ENCODE data around the gene CFAP92.

Gene CFAP92

GRCh38 chr3:128996726-128997125 is 2.9 kb upstream of the CFAP92 start:
- TF ChIP-seq CTCF (IDR thresholded peaks at IDR 0.05; ENCODE audit: low read depth, low read length) = no peak
- in situ Hi-C loops (cut with HindIII; ENCODE audit: low sequenced_read_pairs) = no loop called here
- DNase-seq (ENCODE audit: low read depth, low spot score) = no peak

GRCh38 chr3:128996200-128996599 is 2.3 kb upstream of the CFAP92 start:
- no peak for TF ChIP-seq CTCF (IDR thresholded peaks at IDR 0.05; ENCODE audit: low read depth, low read length)
- no peak for DNase-seq (ENCODE audit: low read depth, low spot score)
- no peak overlapping the region for H3K4me3 ChIP-seq (ENCODE audit: low read depth, low read length)
- in situ Hi-C loops (cut with HindIII; ENCODE audit: low sequenced_read_pairs) = no loop called here

More at GRCh38 chr3:128996726-128997125, 2.9 kb upstream of the CFAP92 start:
- no peak overlapping the region for H3K4me3 ChIP-seq (ENCODE audit: low read depth, low read length)

- DNase-seq (ENCODE audit: low read depth, low spot score) = no peak
- TF ChIP-seq CTCF (IDR thresholded peaks at IDR 0.05; ENCODE audit: low read depth, low read length) = no peak
- H3K4me3 ChIP-seq (ENCODE audit: low read depth, low read length) = no peak overlapping the region
- in situ Hi-C loops (cut with HindIII; ENCODE audit: low sequenced_read_pairs) = no loop called here
These were observed 1.9 kb upstream of the CFAP92 start for GRCh38 chr3:128995737-128996136.

- in situ Hi-C loops (cut with HindIII; ENCODE audit: low sequenced_read_pairs) = no loop called here
- no peak for DNase-seq (ENCODE audit: low read depth, low spot score)
- H3K4me3 ChIP-seq (ENCODE audit: low read depth, low read length) = no peak overlapping the region
- TF ChIP-seq CTCF (IDR thresholded peaks at IDR 0.05; ENCODE audit: low read depth, low read length) = no peak
These were observed 988 bp upstream of the CFAP92 start for GRCh38 chr3:128994581-128995546.

- H3K4me3 ChIP-seq (ENCODE audit: low read depth, low read length) = peak overlapping the region; percentile 31
- no peak for DNase-seq (ENCODE audit: low read depth, low spot score)
- no peak for TF ChIP-seq CTCF (IDR thresholded peaks at IDR 0.05; ENCODE audit: low read depth, low read length)
- in situ Hi-C loops (cut with HindIII; ENCODE audit: low sequenced_read_pairs) = no loop called here
These were observed 267 bp upstream of the CFAP92 start for GRCh38 chr3:128994173-128994512.

- H3K4me3 ChIP-seq (ENCODE audit: low read depth, low read length) = no peak overlapping the region
These were observed 883 bp downstream of the CFAP92 start for GRCh38 chr3:128992926-128993460.

More at GRCh38 chr3:128992926-128993460, 883 bp downstream of the CFAP92 start:
- TF ChIP-seq CTCF (IDR thresholded peaks at IDR 0.05; ENCODE audit: low read depth, low read length) = no peak
- in situ Hi-C loops (cut with HindIII; ENCODE audit: low sequenced_read_pairs) = no loop called here
- no peak for DNase-seq (ENCODE audit: low read depth, low spot score)

Measured in astrocyte of the spinal cord (primary cell).